HG02571 (cell line): ENCODE measurements around the gene KIFAP3.
A peak's percentile ranks its signal among the peaks of the same experiment; 100 is the strongest.
"Not testable (repeated sequence)": the region's sequence is repeated elsewhere in the genome, so short reads cannot be mapped to it uniquely, and the experiment has no call there.

ENCODE experiments used
- ATAC-seq: cut with Tn5 transposase; IDR thresholded peaks from one replicate; pipeline ENCODE4 v1.9.1; 2021; ENCODE audit warnings: mild to moderate bottlenecking, moderate library complexity; ENCODE audit not compliant: unreplicated experiment

The KIFAP3 gene

DNA sequence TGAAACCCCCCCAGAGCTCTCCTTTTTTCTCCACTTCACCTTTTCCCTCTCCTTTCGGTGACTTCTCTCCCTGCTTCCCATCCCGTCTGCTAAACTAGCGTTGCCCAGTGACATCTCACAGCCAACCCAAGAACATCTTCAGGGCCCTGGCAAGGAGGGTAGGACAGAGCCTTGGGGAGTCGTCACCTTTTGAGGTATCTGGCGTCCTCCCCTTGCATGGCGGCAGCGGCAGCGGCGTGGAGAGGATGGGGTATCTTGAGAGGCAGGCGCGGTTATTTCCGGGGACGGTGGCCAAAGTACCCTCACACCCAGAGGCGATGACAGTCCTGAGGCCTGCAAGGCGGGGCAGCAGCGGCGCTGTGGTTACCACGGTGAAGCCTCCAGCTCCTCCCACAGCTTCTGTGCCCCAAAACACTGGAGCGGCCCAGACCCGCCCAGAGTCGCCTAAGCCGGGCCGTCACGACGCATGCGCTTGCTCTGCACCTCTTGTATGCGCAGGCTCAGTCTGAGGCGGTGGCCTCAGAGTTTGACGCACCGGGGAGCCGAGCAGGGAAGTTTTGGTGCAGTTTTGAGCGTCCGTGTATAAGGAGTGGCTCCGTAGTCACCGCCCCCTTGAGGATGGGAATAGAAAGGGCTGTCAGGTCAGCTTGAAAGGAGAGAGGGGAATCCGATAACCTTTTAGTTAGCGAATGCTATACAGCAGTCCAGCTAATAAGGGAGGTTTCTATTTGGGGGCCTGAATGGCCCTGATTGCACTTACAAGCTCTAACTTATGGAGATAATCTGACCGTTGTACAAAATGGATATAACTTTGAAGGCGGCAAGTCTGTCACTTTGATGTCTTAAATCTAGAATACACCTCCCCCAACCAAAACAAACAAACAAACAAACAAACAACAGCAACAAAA lies at the start of gene KIFAP3:
Gene KIFAP3 (minus strand): TSS at position 446 of the 908 bp plus-strand sequence. CDS start 228 bp downstream, at position 218.
- peak; percentile 98 for ATAC-seq

- ATAC-seq, result no peak
Observed at GRCh38 chr1:170122366-170122765, 47.9 kb upstream of the KIFAP3 start.

DNA sequence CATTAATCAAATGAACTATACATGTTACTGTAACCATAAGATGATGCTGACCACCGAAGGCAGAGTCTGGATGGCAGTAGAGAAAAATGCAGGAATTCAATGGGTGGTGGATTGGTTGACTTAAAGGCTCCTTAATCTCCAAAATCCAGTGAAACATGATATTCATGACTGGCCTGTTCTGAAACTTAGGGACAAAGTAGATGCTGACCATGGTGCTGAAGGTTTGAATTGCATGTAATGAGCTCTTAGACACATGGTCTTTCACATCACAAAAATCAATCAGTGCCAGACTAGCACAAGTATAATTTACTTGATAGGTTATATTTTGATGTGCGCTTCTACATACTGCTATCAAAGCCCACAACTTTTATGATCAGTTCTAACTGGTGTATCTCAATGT lies 40.4 kb upstream of the KIFAP3 start:
- ATAC-seq, result no peak

- ATAC-seq, result not testable (repeated sequence)
Observed at GRCh38 chr1:170113140-170113539, 38.6 kb upstream of the KIFAP3 start.

DNA sequence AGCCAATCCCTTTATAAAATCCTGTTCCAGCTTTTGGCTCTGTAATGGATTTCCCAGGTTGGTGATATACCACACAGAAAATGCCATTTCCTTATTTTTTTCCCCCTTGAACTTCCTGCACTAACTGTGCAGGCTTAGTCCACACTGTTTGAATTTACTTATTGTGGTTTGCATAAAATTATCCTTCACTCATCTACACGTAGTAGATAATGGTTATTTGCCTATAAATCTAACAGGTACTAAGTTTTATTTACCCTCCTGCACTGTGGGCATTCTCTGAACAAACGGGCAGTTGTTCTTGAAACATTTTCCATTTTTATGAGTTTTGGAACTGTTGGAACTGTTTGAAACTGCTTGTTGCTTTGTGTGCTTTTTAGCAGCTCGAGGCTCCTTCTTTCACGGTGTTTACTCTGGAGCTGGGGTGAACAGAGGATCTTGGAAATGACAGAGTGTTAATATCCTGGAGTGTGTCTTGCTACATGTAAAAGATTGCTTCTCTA lies 23.0 kb upstream of the KIFAP3 start:
- ATAC-seq, result no peak

GRCh38 chr1:170096806-170097340 lies 22.4 kb upstream of the KIFAP3 start:
- ATAC-seq, result no peak

DNA sequence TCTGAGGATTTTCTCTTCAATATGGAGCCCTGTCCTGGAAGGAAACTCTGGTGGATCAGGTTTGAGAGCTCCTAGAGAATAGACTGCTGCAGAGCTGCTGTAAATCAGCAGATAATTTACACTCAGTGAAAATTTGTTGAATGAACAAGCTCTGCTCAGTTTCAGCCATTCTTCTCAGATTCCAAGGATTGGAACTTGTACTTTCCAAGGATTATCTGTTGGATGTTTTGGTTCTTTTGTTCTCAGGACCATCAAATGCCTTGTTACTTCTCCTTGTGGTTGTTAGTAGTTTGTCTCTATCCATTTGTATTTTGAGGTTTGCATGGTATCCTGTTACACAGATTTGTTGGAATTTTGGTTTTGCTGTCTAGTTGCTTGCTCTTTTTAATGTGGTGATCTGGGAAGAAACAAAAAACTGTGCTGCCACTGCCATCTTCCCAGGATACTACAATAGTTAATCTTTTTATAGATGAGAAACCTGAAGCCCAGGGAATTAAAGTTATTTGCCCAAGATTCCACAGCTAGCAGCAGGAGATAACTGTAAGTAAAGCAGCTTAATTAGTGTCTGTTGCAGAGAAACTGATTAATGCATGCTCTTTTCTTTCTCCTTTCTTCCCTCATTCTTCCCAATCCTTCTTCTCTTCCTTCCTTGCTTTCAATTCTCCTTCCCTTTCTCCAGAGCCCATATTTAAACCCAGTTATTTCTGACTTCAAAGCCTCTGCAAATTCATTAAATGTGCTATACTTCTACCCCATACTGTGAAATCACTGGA lies 21.7 kb upstream of the KIFAP3 start:
- ATAC-seq, result no peak

DNA sequence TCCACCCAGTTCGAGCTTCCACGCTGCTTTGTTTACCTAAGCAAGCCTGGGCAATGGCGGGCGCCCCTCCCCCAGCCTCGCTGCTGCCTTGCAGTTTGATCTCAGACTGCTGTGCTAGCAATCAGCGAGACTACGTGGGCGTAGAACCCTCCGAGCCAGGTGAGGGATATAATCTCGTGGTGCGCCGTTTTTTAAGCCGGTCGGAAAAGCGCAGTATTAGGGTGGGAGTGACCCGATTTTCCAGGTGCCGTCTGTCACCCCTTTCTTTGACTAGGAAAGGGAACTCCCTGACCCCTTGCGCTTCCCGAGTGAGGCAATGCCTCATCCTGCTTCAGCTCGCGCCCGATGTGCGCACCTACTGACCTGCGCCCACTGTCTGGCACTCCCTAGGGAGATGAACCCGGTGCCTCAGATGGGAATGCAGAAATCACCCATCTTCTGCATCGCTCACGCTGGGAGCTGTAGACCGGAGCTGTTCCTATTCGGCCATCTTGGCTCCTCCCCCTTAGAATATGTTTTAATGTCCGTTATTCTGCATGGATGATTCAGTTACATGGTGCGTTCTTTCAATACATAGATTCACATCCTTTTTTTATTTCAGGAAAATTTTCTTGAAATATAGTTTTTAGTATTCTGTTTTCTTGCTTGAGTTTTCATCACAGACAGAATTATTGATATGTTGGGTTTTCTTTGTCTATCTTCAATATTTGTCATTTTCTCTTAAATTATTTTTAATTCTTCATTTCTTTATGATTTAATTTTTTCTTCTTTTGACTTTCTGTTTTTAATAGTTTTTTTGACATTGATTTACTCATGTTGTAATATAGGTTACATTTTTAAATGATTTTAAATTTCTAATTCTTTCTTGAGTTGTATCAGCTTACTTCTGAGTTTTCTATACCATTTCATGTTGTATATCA lies 20.5 kb upstream of the KIFAP3 start:
- ATAC-seq, result not testable (repeated sequence)

GRCh38 chr1:170086399-170087032 lies 12.0 kb upstream of the KIFAP3 start:
- no peak for ATAC-seq

GRCh38 chr1:170085091-170085490 lies 10.6 kb upstream of the KIFAP3 start:
- ATAC-seq, result no peak

DNA sequence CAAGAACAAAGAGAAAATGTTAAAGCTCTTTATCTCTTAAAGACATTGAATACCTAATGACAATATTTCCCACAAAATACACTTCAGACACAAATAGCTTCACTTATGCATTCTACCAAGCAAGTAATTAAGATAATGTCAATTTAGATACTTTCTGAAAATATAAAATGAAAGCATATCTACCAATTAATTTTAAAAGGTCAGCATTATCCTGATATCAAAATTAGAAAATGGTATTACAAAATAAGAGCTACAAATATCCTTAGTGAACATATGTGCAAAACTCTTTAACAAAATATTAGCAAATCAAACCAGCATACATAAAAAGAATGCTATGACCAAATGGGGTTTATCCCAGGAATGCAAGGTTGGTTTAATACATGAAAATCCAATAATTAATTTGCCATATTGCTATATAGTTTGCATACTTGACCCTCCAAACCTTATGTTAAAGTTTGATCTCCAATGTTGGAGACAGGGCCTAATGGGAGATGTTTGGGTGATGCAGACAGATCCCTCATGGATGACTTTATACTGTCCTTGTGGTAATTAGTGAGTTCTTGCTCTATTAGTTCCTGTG lies 4.2 kb upstream of the KIFAP3 start:
- ATAC-seq, result no peak

DNA sequence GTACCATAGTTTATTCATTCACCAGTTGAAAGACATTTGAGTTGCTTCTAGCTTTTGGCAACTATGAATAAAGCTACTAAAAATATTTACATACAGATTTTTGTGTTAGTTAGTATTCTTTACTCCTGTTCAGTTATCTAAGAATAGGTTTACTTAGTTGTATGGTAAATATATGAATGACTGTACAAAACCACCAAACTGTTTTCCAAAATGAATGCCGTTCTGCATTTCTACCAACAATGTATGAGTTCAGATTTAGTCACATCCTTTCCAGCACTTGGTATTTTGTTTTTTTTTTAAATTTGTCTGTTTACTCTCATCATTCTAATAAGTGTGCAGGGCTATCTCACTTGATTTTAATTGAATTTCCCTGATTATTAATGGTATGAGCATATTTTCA lies 3.4 kb upstream of the KIFAP3 start:
- ATAC-seq, result no peak

DNA sequence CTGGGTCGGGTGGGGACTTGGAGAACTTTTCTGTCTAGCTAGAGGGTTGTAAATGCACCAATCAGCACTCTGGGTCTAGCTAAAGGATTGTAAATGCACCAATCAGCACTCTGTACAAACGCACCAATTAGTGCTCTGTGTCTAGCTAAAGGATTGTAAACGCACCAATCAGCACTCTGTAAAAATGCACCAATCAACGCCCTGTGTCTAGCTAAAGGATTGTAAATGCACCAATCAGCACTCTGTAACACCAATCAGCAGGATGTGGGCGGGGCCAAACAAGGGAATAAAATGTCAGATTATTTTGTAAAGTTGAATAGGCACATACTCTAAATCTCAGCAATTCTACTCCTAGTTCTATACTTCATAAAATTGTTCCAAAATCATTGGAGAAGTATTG lies 2.5 kb upstream of the KIFAP3 start:
- not testable (repeated sequence) for ATAC-seq

GRCh38 chr1:170076199-170076598 lies 1.7 kb upstream of the KIFAP3 start:
- ATAC-seq, result no peak

DNA sequence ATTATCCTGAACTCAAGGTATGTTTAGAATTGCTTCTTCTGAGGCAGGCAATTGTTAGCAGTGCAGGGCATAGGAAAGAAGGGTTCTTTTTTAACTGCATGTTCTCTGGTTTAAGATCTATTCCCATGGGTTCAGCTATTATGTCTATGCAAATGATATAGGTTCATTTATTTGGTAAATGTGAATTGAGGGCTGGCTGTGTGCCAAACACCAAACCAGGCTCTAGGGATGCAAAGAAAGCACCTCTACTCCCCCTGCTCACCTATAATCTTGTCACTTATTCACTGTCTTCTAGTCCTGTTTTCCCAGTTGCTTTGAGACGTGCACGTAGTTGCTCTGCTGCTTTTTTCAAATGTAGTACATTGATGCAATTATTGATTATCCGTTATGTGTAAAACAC lies 691 bp upstream of the KIFAP3 start:
- no peak for ATAC-seq

- no peak for ATAC-seq
Observed at GRCh38 chr1:170073893-170074249, 624 bp downstream of the KIFAP3 start.

DNA sequence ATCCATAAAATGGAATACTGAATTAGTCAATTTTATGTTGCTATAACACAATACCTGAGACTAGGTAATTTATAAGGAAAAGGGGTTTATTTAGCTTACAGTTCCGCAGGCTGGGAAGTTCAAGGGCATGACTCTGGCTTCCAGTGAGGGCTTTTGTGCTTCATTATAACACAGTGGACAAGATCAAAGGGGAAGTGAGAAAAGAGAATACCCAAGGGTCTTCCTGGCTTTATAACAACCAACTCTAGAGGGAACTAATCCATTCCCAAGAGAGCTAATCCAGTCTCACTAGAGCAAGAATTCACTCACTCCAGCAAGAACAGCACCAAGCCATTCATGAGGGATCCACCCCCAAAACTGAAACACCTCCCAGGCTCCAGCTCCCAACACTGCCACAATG lies 3.1 kb downstream of the KIFAP3 start:
- ATAC-seq, result no peak

DNA sequence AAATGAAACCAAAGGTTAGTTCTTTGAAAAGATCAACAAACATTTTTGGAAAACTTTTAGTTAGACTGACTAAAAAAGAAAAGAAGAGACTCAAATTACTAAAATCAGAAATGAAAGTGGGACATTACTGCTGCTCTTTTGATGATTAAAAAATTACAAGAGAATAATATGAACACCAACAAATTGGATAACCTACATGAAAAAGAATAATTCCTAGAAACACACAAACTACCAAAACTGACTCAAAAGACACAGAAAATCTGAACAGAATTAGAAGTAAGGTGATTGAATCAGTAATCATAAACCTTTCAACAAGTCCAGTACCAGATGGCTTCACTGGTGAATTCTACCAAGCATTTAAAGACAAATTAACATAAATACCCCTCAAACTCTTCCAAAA lies 5.6 kb downstream of the KIFAP3 start:
- no peak for ATAC-seq

- no peak for ATAC-seq
Observed at GRCh38 chr1:170067253-170067819, 7.2 kb downstream of the KIFAP3 start.
